ENCODE results near the gene DEFB129.

DNA sequence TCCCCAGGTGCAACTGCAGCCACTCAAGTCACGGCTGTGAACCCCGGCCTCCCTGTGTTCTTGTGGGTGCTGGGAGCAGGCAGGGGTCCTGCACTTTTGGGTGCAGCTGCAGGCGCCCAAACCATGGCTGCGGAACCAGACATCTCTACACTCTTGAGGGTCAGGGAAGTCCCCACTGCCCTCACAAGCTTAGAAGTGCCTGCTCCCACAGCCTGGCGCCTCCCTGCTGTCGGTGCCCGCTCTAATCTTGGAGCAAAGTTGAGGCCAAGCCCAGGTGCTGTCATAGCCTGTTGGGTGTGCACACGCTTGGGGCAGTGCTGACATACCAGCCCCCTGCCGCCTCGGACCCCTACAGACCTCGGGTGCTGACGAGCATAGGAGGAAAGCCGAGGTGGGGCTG is 36.6 kb downstream of the DEFB129 start:
- TF ChIP-seq, protein P1, sequence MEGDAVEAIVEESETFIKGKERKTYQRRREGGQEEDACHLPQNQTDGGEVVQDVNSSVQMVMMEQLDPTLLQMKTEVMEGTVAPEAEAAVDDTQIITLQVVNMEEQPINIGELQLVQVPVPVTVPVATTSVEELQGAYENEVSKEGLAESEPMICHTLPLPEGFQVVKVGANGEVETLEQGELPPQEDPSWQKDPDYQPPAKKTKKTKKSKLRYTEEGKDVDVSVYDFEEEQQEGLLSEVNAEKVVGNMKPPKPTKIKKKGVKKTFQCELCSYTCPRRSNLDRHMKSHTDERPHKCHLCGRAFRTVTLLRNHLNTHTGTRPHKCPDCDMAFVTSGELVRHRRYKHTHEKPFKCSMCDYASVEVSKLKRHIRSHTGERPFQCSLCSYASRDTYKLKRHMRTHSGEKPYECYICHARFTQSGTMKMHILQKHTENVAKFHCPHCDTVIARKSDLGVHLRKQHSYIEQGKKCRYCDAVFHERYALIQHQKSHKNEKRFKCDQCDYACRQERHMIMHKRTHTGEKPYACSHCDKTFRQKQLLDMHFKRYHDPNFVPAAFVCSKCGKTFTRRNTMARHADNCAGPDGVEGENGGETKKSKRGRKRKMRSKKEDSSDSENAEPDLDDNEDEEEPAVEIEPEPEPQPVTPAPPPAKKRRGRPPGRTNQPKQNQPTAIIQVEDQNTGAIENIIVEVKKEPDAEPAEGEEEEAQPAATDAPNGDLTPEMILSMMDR (IDR thresholded peaks at IDR 0.05): no peak
- TF ChIP-seq POLR2A (IDR thresholded peaks at IDR 0.05): no peak

All from esophagus squamous epithelium (tissue), 4 donors.